Peyer's patch (tissue), 4 donors: ENCODE measurements around the gene MTARC1.

Experiments used
- POLR2A ChIP-seq, 2 donors: fragments of 450-650 bp; IDR thresholded peaks; one replicate each; pipeline ENCODE4 v1.5.1; 2017; ENCODE audit warnings: antibody characterized with exemption in 2 of 2, mild to moderate bottlenecking in 2 of 2, moderate library complexity in 2 of 2
- TF ChIP-seq, protein P1 (sequence below), 6 experiments: fragments of 450-650 bp in 4 of 6; fragments of 200-600 bp in 2 of 6; sonication (generic) in 1 of 6; IDR thresholded peaks; one replicate each; pipeline ENCODE4 v1.5.1; 2017 to 2019; ENCODE audit warnings: antibody characterized with exemption in 6 of 6, mild to moderate bottlenecking in 3 of 6, moderate library complexity in 1 of 6

DNA sequence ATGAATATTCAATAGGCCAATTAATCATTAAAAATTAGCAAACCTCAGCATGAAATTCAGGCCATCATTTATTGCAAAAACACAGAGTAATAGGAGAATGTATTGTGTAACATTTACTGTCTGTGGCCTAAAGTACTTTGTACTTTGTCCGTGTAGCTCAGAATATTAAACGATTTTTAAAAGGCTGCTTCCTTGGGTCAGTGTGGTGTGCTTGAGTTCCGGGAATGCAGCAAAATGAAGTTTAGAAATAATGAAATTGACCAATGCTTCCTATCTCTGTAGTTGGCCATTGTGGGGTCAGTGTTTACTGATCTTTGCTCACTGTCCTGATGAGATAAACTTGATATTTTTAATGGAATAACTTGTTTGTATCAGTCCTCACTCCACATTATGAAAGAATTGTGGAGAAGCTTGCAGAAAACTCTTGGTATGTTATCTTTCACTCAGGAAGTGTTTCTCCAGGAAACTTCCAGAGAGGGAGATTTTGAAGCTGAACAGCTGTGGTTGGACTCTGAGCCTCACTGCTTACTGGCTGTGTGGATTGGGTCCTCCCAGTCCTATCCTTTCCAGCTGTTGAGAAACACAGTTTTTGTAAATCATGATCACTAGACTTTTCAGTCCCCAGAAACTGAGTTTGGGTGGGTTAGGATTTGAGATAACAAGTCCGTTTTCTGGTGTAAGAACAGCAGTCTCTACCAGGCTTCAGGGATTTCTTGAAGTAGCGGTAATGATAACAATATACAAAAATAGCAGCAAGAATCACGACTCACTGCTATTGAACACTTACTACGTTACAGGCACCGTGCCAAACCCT, 19.2 kb upstream of the MTARC1 start:
- TF ChIP-seq, protein P1, sequence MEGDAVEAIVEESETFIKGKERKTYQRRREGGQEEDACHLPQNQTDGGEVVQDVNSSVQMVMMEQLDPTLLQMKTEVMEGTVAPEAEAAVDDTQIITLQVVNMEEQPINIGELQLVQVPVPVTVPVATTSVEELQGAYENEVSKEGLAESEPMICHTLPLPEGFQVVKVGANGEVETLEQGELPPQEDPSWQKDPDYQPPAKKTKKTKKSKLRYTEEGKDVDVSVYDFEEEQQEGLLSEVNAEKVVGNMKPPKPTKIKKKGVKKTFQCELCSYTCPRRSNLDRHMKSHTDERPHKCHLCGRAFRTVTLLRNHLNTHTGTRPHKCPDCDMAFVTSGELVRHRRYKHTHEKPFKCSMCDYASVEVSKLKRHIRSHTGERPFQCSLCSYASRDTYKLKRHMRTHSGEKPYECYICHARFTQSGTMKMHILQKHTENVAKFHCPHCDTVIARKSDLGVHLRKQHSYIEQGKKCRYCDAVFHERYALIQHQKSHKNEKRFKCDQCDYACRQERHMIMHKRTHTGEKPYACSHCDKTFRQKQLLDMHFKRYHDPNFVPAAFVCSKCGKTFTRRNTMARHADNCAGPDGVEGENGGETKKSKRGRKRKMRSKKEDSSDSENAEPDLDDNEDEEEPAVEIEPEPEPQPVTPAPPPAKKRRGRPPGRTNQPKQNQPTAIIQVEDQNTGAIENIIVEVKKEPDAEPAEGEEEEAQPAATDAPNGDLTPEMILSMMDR (IDR thresholded peaks at IDR 0.05), result no peak
- no peak for TF ChIP-seq POLR2A (IDR thresholded peaks at IDR 0.05)
